Measurements from ENCODE around the gene EVA1A. TPM values are rescaled to one million over a fixed set of nuclear protein-coding genes. Genes with fewer than 3 reads are reported as not detected.

EVA1A gene
- total RNA-seq, 1 experiment from 2014 or later = 0.68 TPM

GRCh38 chr2:75573145-75573878, 12.6 kb upstream of the EVA1A start:
- no peak for TF ChIP-seq CTCF (conservative IDR thresholded peaks at IDR 0.05)

More at GRCh38 chr2:75573145-75573878, 12.6 kb upstream of the EVA1A start:
- H3K79me1 ChIP-seq (ENCODE audit: insufficient read depth, low read depth, low read length, poor library complexity, severe bottlenecking) = no peaks in the 10 kb centered on the region
- Mint-ChIP-seq H3K4me1 (peaks cover 5 to 7% of the 10 kb centered on the region in 2 experiments; a peak in 3 of 4 replicates), H3K36me3 (ENCODE audit: insufficient read depth in 1 of 3, low read depth in 3 of 3) (no peaks in the 10 kb centered on the region), H3K27me3 (ENCODE audit: low read depth) (peaks cover 1% of the 10 kb centered on the region), H3K9me3 (no peaks in the 10 kb centered on the region), H3K4me3 (no peak overlapping the region), H3K27ac (no peak overlapping the region)
- no peak overlapping the region for H3K4me2 ChIP-seq (ENCODE audit: insufficient read depth, insufficient read length, low read length)
- H3K27ac ChIP-seq (ENCODE audit: insufficient read length, low read depth, low read length) = no peak overlapping the region
- H2BK12ac ChIP-seq (ENCODE audit: insufficient read length, low read depth, low read length) = no peak overlapping the region
- no peaks in the 10 kb centered on the region for H3K9me3 ChIP-seq (ENCODE audit: control insufficient read depth, low read depth, low read length)
- no peak overlapping the region for H4K5ac ChIP-seq (ENCODE audit: insufficient read length, low read depth, low read length)
- no peak overlapping the region for H3K9ac ChIP-seq (ENCODE audit: extremely low read depth, insufficient read length, low read length)
- H4K91ac ChIP-seq (ENCODE audit: insufficient read length, low read depth, low read length) = no peak overlapping the region
- no CpG with 5 or more reads among the region's 1 CpG for WGBS (ENCODE audit: extremely low coverage, insufficient read length, low lambda C conversion rate)
- H2BK15ac ChIP-seq (ENCODE audit: low read depth, low read length) = no peak overlapping the region
- no peak overlapping the region for H3T11ph ChIP-seq (ENCODE audit: low read length)
- DNase-seq = no peak
- no peak overlapping the region for H2AK5ac ChIP-seq (ENCODE audit: insufficient read length, low read length)
- H2BK120ac ChIP-seq (ENCODE audit: low read depth, low read length, poor library complexity, severe bottlenecking) = no peak overlapping the region
- H2AFZ ChIP-seq (ENCODE audit: low read length) = no peak overlapping the region
- no peak overlapping the region for H3K4ac ChIP-seq (ENCODE audit: low read depth, low read length)
- no peaks in the 10 kb centered on the region for H3K27me3 ChIP-seq (ENCODE audit: insufficient read depth, low read length)
- no peaks in the 10 kb centered on the region for H3K4me1 ChIP-seq (ENCODE audit: insufficient read depth, low read length)
- no peak overlapping the region for H3K14ac ChIP-seq (ENCODE audit: insufficient read depth, low read length)
- no peaks in the 10 kb centered on the region for H3K79me2 ChIP-seq (ENCODE audit: insufficient read depth, low read length)
- no peaks in the 10 kb centered on the region for H3K23me2 ChIP-seq (ENCODE audit: insufficient read length, low read depth, low read length, poor library complexity, severe bottlenecking)
- H3K23ac ChIP-seq (ENCODE audit: insufficient read length, low read depth, low read length) = no peak overlapping the region
- no peak overlapping the region for H4K8ac ChIP-seq (replicated peaks; ENCODE audit: insufficient read length, low read depth, low read length)
- no peak overlapping the region for H3K56ac ChIP-seq (ENCODE audit: insufficient read length, low read depth, low read length)
- no peak overlapping the region for H3K18ac ChIP-seq (ENCODE audit: insufficient read length, low read depth, low read length)
- H4K20me1 ChIP-seq (ENCODE audit: control insufficient read depth, insufficient read depth, insufficient read length) = no peaks in the 10 kb centered on the region
- H2BK20ac ChIP-seq (ENCODE audit: low read depth, low read length, poor library complexity, severe bottlenecking) = no peak overlapping the region
- H2BK5ac ChIP-seq (ENCODE audit: insufficient read length, low read length) = no peak overlapping the region

Data from H9 (cell line).